Measurements from ENCODE around the gene CLPTM1. TPM values are rescaled to one million over a fixed set of nuclear protein-coding genes. Genes with fewer than 3 reads are reported as not detected.

The CLPTM1 gene, protein sequence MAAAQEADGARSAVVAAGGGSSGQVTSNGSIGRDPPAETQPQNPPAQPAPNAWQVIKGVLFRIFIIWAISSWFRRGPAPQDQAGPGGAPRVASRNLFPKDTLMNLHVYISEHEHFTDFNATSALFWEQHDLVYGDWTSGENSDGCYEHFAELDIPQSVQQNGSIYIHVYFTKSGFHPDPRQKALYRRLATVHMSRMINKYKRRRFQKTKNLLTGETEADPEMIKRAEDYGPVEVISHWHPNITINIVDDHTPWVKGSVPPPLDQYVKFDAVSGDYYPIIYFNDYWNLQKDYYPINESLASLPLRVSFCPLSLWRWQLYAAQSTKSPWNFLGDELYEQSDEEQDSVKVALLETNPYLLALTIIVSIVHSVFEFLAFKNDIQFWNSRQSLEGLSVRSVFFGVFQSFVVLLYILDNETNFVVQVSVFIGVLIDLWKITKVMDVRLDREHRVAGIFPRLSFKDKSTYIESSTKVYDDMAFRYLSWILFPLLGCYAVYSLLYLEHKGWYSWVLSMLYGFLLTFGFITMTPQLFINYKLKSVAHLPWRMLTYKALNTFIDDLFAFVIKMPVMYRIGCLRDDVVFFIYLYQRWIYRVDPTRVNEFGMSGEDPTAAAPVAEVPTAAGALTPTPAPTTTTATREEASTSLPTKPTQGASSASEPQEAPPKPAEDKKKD
- total RNA-seq = 100 to 1,000 TPM in 1 of 4 donors, 10 to 100 TPM in 3; 61.3 to 116 (median 89.4) TPM

DNA sequence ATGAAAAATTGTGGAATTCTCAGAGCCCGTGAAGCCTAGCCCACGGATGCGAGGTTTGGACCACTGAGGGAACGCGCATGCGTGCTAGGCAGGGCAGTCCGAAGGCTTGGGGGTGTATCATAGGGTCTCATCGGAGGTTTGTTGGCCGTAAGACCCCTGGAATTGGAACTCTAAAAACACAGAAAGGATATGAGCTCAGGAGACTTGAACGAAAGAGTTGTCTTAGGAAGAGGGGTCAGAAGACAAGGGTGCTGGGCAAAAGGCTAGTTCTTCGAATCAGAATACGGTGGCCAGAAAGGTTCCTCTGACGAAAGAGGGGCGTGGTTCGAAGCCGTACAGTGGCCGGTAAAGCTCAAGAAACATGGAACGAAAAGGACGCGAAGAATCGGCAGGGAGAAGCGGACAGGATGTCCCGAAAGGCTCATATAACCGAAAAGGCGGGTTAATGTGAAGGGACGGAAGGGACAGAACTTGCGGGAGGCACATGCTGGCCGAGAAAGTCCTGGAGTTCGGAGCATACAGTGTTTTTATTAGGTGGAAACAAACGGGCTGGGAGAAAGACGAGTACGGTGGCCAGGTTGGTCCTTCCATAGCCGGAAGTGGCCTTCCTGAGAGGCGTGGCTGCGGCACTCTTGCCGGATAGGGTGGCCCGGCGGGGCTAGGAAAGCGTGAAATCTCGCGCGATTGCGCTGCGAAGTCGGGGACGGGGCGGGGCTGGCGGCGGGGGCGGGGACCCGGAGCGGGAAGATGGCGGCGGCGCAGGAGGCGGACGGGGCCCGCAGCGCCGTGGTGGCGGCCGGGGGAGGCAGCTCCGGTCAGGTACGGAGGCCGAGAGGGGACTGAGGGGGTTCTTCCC lies at the start of gene CLPTM1:
TSS of gene CLPTM1 (plus strand) at position 732 of the 856 bp plus-strand sequence. CDS start at position 748, 16 bp downstream.
- no peaks in the 10 kb centered on the region for H3K27me3 ChIP-seq
- peak; percentile 90 to 95 for ATAC-seq
- peaks cover 0 to 5% of the 10 kb centered on the region in 2 donors for H3K36me3 ChIP-seq
- TF ChIP-seq, protein P1, sequence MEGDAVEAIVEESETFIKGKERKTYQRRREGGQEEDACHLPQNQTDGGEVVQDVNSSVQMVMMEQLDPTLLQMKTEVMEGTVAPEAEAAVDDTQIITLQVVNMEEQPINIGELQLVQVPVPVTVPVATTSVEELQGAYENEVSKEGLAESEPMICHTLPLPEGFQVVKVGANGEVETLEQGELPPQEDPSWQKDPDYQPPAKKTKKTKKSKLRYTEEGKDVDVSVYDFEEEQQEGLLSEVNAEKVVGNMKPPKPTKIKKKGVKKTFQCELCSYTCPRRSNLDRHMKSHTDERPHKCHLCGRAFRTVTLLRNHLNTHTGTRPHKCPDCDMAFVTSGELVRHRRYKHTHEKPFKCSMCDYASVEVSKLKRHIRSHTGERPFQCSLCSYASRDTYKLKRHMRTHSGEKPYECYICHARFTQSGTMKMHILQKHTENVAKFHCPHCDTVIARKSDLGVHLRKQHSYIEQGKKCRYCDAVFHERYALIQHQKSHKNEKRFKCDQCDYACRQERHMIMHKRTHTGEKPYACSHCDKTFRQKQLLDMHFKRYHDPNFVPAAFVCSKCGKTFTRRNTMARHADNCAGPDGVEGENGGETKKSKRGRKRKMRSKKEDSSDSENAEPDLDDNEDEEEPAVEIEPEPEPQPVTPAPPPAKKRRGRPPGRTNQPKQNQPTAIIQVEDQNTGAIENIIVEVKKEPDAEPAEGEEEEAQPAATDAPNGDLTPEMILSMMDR (IDR thresholded peaks at IDR 0.05 in 4 of 5, conservative IDR thresholded peaks at IDR 0.05 in 1 of 5) = peak in 2 of 5 experiments; percentile 56 to 69
- peak; percentile 59 to 63 for TF ChIP-seq POLR2A (IDR thresholded peaks at IDR 0.05)
- H3K27ac ChIP-seq = peak within 1 kb of the TSS; percentile 89 to 95 (median 92)
- in situ Hi-C loops (cut with MboI; ENCODE audit: low sequenced_read_pairs in 4 of 4) (loop anchor here in 3 of 4 donors (5.0 to 10.0 kb wide), 3 partner anchors 48 to 60 kb away; partner anchors contain the start of genes APOE (in 2 of the 3) and TOMM40 (in 1 of the 3)), intact Hi-C loops (cut with DNase I; ENCODE audit: low total_unique reads) (loop anchor here (2.0 to 10.0 kb wide), 5 partner anchors 46 to 210 kb away; partner anchors contain the start of genes BCL3, CLASRP, NECTIN2 and RELB)
- peak; percentile 95 to 96 for DNase-seq
- no peaks in the 10 kb centered on the region for H3K9me3 ChIP-seq
- peaks cover 44 to 45% of the 10 kb centered on the region in 2 donors for H3K4me1 ChIP-seq
- peak within 1 kb of the TSS; percentile 93 to 99 (median 96) for H3K4me3 ChIP-seq

DNA sequence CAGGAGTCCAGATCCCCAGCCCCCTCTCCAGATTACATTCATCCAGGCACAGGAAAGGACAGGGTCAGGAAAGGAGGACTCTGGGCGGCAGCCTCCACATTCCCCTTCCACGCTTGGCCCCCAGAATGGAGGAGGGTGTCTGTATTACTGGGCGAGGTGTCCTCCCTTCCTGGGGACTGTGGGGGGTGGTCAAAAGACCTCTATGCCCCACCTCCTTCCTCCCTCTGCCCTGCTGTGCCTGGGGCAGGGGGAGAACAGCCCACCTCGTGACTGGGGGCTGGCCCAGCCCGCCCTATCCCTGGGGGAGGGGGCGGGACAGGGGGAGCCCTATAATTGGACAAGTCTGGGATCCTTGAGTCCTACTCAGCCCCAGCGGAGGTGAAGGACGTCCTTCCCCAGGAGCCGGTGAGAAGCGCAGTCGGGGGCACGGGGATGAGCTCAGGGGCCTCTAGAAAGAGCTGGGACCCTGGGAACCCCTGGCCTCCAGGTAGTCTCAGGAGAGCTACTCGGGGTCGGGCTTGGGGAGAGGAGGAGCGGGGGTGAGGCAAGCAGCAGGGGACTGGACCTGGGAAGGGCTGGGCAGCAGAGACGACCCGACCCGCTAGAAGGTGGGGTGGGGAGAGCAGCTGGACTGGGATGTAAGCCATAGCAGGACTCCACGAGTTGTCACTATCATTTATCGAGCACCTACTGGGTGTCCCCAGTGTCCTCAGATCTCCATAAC lies 49.6 kb upstream of the CLPTM1 start, which contains the start of gene APOE:
TSS of gene APOE (plus strand) at position 360 of the 724 bp plus-strand sequence. CDS start 829 bp downstream, outside the sequence.
- in situ Hi-C loops (cut with MboI; ENCODE audit: low sequenced_read_pairs in 4 of 4) = loop anchor here in 2 of 4 donors (5.0 to 10.0 kb wide), 2 partner anchors 47 to 49 kb away; partner anchors contain the start of gene CLPTM1 (in 1 of the 2)
- intact Hi-C loops (cut with DNase I; ENCODE audit: low total_unique reads) = no loop called here
- no peaks in the 10 kb centered on the region for H3K9me3 ChIP-seq
- no peak within 1 kb of the TSS for H3K4me3 ChIP-seq
- no peak within 1 kb of the TSS for H3K27ac ChIP-seq
- TF ChIP-seq, protein P1 (IDR thresholded peaks at IDR 0.05 in 4 of 5, conservative IDR thresholded peaks at IDR 0.05 in 1 of 5) = no peak
- no peak for TF ChIP-seq POLR2A (IDR thresholded peaks at IDR 0.05)
- H3K27me3 ChIP-seq = peaks cover 34 to 38% (median 34%) of the 10 kb centered on the region in 3 donors
- peaks cover 0 to 27% of the 10 kb centered on the region in 2 donors for H3K36me3 ChIP-seq
- ATAC-seq (no peak), DNase-seq (no peak)
- H3K4me1 ChIP-seq = no peaks in the 10 kb centered on the region

DNA sequence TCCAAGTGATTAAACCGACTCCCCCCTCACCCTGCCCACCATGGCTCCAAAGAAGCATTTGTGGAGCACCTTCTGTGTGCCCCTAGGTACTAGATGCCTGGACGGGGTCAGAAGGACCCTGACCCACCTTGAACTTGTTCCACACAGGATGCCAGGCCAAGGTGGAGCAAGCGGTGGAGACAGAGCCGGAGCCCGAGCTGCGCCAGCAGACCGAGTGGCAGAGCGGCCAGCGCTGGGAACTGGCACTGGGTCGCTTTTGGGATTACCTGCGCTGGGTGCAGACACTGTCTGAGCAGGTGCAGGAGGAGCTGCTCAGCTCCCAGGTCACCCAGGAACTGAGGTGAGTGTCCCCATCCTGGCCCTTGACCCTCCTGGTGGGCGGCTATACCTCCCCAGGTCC lies 47.6 kb upstream of the CLPTM1 start:
- no peak overlapping the region for H3K27ac ChIP-seq
- DNase-seq (no peak), ATAC-seq (no peak)
- H3K36me3 ChIP-seq = peaks cover 0 to 6% of the 10 kb centered on the region in 2 donors
- intact Hi-C loops (cut with DNase I; ENCODE audit: low total_unique reads) (no loop called here), in situ Hi-C loops (cut with MboI; ENCODE audit: low sequenced_read_pairs in 4 of 4) (loop anchor here in 2 of 4 donors (5.0 to 10.0 kb wide), 2 partner anchors 45 to 47 kb away; partner anchors contain the start of gene CLPTM1 (in 1 of the 2))
- TF ChIP-seq, protein P1 (IDR thresholded peaks at IDR 0.05 in 4 of 5, conservative IDR thresholded peaks at IDR 0.05 in 1 of 5) = no peak
- no peak for TF ChIP-seq POLR2A (IDR thresholded peaks at IDR 0.05)
- no peaks in the 10 kb centered on the region for H3K4me1 ChIP-seq
- H3K27me3 ChIP-seq = peaks cover 48 to 53% (median 52%) of the 10 kb centered on the region in 3 donors
- H3K4me3 ChIP-seq = no peak overlapping the region
- no peaks in the 10 kb centered on the region for H3K9me3 ChIP-seq

Data from gastrocnemius medialis (tissue), 4 donors.